ENCODE data around the gene ADAR.
A peak's percentile ranks its signal among the peaks of the same experiment; 100 is the strongest.

Gene ADAR

DNA sequence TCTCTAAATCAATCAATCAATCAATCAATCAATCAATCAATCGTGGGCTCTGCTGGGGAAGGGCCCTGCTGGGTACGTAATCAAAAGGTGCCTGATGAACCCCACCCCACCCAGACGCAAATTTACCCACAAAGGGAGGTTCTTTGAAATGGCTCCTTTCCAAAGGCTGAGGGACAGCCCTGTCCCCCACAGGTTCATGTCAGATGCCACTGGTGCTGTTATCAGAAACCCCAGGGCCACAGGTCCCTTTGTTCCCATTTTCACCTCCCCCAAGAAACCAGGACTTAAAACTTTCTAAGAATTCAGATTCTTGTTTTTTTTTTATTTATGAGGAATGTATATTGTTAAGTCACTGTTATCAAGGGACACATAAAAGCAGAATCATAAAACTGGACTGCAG is 26.2 kb downstream of the ADAR start:
- DNase-seq = no peak

DNA sequence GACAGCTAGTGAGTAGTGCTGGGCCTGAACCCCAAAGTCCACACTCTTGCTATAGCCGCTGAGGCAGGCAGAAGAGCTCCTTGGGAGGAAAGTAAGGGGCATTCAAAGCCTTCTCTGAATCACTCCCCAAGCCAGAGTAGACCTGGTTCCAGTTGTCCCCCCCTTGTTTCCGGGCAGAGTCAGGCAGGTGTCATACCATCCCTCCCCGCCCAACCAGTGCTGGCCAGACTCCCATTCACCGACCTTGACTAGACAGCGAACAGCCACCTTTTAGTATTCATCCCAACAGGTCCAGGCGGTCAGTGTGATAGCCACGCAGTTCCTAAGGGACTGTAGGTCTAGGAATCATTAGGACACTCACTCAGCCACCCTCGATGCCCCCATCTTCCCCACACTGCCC is 28.6 kb downstream of the ADAR start:
- DNase-seq = no peak

DNA sequence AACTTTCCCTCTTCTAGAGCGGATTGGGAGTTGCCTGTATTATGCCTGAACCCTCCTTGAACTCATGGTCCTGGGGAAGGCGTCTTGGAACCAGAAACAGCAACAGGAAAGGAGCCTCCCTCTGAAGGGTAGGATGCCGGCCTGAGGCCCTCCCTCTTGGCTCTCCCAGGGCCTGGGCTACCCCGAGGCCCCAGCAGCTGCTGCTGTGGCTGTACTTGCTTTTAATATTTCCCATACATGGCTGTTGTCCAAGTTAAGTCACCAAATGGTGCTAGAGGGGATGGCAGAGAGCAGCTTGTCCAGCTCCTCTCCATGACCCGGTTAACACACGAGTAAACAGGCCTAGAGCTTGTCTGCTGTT is 29.9 kb downstream of the ADAR start:
- no peak for DNase-seq

DNA sequence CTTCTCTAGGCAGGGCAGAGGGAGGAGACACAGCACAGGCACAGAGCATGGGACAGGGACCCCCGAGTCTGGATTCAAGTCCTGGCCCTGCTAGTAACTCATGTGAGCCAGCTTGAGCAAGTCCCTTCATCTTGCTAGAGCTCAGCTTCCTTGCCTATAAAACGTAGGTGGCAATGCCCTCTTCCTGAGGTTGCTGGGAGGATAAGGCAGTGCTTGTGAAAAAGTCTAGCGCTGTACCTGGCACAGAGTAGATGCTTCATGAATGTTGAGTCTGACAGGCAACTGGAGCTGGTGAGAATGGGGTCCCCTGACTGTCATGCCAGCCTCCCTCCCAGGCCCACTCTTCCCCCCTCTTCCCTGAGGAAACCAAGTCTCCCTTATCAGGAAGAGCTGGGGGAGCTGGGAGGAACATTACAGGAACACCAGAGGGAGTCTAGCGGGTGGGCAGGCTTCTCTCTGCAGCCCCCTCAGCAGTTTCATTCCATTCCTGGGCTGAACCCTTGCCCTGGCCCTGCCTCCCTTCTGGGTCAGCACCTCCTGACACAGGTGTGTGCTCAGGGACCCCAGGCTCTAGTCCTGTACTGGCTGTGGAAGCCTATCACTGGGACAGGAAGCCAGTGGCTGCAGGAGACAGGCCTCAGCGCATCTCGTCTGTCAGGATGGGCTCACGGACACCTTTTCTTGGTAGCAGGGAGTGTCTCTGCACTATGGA is 30.5 kb downstream of the ADAR start:
- DNase-seq = no peak

DNA sequence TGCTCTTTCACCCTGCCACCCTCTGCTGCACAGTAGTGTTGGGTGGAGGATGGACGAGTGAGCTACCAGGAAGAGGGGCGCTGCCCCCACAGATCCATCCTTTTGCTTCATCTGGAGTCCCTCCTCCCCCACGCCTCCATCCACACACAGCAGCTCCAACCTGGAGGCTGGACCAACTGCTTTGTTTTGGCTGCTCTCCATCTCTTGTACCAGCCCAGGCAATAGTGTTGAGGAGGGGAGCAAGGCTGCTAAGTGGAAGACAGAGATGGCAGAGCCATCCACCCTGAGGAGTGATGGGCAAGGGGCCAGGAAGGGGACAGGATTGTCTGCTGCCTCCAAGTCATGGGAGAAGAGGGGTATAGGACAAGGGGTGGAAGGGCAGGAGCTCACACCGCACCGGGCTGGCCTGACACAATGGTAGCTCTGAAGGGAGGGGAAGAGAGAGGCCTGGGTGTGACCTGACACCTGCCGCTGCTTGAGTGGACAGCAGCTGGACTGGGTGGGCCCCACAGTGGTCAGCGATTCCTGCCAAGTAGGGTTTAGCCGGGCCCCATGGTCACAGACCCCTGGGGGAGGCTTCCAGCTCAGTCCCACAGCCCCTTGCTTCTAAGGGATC is 31.9 kb downstream of the ADAR start:
- no peak for DNase-seq

DNA sequence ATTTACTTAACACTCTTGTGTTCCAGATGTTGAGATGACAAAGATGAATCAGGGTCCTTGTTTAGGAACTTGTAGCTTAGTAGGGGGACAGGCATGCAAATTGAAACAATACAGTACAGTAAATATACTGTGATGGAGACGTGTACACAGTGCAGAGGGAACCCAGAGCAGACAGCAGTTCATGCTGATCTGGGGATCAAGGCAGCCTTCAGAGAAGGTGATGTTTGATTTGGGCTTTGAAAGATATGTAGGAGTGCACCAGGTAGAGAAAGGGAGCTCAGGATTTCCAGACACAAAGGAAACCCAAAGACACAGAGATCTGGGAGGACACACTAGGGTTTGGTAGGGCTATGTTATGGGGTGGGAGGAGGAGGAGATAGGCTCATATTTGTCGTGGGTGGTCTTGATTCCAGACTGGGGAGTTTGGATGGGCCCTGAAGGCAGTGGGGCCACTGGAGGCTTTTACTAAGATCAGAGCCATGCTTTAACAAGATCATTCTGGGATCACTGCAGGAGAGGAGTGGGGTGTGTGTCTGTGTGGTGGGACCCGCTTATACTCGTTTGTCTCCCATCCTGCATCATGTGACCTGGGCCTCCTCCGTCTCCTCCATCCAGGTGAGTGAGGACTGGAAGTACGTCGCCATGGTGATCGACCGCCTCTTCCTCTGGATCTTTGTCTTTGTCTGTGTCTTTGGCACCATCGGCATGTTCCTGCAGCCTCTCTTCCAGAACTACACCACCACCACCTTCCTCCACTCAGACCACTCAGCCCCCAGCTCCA is 32.6 kb downstream of the ADAR start:
- DNase-seq = no peak

DNA sequence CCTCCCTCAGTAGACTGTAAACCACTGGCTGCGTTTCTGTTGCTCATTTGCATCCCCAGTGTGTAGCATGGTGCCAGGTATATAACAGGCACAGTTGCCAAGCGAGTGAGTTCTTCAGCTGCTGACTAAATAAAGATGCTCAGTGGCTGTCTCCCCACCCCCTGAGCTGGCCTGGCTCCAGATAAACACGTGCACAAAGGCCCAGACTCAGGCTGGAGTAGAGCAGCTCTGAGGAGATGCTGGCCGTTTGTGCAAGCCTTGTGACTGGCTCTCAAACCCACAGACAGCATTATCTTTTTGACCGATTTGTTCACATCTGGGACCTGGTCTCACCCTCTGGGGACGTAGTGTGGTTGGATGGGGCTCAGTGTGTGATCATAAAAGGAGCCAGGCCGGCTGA is 33.3 kb downstream of the ADAR start:
- no peak for DNase-seq

DNA sequence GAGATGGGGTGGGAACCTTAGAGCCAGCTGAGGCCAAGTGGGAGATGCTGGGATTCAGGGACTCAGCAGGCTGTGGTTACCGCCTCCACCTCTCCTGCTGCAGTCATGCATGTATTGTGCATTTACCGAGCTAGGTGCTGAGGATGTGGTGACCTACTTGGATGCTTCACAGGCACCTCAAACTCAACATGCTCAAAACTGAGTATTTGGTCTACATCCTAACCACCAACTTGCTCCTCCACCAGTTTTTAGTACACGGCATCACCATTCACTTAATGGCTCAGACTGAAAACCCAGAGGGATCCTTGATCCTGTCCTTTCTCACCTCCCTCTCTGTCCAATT is 34.8 kb downstream of the ADAR start:
- DNase-seq = no peak

DNA sequence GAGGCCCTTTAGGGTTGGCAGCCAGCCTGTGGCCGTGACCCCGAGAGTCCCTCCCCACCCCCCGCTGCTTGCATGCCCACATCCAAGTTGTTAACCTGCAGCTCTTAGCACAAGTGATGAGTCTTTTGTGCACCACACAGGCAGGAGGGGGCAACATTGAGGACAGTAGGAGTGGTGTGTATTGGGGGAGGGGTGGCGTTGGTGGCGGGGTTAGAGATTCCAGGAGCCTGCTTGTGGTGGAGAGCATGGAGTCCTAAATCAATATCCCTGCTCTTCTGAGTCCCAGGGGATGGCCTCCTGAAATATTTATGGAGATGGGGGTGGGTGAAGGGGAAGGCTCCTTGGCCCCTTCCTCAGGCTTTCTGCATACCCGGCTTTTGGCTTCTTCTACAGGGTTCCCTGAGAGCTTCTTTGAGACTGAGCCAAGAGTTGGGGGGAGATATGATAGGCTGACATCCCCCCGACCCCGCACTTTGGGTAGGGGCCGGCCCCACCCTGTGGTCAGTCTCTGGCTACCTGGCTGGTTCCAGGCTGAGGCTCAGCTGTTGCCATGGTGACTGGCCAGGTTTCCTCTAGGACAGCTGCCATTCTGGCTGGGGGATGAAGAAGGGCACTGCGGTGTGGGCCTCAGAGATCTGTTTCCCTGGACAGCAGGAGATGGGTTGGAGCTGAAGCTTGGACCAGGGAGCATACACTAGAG is 35.4 kb downstream of the ADAR start:
- no peak for DNase-seq

DNA sequence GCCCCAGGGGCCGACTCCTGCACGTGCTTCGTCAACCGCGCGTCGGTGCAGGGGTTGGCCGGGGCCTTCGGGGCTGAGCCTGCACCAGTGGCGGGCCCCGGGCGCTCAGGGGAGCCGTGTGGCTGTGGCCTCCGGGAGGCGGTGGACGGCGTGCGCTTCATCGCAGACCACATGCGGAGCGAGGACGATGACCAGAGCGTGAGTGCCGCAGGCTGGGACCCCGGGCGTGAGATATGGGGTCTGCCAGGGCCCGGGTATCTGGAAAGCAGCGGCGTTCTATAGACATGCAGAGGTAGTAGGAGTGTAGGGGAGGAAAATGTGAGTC is 36.1 kb downstream of the ADAR start:
- no peak for DNase-seq

DNA sequence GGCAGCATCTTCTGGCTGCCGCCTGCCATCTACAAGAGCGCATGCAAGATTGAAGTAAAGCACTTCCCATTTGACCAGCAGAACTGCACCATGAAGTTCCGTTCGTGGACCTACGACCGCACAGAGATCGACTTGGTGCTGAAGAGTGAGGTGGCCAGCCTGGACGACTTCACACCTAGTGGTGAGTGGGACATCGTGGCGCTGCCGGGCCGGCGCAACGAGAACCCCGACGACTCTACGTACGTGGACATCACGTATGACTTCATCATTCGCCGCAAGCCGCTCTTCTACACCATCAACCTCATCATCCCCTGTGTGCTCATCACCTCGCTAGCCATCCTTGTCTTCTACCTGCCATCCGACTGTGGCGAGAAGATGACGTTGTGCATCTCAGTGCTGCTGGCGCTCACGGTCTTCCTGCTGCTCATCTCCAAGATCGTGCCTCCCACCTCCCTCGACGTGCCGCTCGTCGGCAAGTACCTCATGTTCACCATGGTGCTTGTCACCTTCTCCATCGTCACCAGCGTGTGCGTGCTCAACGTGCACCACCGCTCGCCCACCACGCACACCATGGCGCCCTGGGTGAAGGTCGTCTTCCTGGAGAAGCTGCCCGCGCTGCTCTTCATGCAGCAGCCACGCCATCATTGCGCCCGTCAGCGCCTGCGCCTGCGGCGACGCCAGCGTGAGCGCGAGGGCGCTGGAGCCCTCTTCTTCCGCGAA is 36.6 kb downstream of the ADAR start:
- no peak for DNase-seq

DNA sequence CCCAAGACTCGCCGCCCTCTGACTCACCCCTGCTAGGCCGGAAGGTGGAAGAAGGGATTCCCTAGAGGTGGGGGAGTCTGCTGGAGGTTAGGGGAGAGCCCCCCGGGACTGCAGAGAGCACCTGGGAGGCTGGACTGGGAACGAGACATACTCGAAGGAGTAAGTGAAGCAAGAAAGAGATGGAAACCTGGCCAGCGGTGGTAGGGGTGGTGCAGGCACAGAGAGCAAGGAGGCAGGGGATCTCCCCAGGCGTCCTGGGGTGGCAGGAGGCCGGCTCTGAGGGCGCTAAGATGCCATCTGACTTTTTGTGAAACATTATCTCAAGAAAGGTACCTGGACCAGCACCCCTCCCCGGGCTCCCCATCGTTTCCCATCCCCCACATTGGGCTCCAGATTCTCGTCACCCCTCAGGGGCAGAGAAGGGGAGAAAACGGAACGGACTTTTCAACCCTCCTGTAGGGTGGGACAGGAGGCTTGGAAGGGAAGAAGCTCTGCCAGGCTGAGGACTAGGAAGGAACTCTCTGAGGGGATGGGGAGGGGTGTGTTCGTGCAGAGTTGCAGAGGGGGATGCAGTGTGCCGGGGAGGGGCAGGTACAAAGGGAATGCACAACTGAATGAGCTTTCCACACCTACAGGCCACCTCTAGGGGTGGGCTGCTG is 39.7 kb downstream of the ADAR start:
- no peak for DNase-seq

DNA sequence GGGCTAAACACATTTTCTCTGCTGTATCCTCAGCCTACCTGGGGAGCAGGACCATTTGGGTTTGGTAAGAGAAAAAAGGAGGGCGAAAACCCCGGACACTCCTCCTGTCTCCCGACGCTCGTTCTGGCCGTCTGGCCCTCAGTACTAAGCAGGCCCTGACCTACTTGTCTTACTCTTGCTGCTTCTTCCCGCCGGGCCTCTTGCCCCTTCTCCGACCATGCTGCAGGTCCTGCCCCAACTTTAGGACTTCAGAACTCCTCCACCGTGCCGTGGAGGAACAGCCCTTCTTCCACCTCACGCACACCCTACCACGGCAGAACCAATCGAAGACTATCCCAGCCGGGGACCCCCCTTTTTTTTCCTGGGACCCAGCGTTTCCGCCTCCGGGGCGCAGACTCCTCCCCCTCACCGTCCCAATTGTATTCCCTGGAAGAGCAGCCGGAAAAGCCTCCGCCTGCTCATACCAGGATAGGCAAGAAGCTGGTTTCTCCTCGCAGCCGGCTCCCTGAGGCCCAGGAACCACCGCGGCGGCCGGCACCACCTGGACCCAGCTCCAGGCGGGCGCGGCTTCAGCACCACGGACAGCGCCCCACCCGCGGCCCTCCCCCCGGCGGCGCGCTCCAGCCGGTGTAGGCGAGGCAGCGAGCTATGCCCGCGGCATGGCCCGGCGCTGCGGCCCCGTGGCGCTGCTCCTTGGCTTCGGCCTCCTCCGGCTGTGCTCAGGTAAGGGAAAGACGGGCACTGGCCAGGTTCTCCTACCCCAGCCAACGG is 40.4 kb downstream of the ADAR start, which contains the start of gene CHRNB2:
Gene CHRNB2, plus strand, starts transcription at position 393 of the 771 bp plus-strand sequence. Its CDS starts 267 bp downstream, at position 660.
- peak; percentile 47 for DNase-seq

DNA sequence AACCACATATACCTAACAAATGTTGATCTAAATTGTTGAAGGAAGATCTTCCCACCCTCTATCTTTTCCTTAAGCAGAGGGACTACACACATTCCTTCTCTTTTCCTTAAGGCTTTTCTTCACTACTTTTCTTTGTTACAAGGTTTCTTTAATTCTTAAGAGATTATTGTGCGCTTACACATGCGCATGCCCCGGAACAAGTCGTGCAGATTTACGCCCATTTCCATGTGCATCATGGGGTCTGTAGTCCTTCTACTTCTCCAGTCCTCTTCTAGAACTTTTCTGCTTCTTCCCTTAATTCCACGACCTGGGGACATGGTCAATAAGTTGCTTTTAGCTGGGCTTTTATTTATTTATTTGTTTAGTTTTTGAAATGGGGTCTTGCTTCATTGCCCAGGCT is 42.1 kb downstream of the ADAR start:
- no peak for DNase-seq

DNA sequence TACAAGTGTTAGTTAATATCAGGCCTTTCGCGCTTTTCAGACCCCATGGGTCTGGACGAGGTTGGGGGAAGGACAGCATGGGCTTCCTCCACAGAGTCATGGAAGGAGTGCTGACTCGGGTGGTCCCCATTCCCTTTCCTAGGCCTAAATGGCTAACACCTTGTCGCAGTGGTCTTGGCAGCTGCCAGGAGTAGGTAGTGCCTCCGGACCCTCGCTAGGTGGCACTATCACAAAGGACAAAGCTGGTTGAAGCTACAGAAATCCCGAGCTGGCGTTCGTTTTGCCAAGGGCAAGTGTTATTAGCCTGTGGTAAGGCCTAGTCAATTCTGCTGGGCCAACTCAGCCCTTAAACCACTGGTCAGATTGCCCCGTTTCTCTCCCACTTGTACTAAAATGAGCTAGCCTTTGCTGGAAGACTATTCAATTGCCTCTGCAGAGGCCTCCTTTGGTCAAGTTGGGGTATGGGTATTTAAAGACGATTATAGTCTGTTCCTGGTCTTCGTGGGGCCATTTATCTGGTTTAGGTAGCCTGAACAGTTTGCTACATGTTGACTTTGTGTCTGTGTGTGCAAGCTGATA is 48.4 kb downstream of the ADAR start:
- peak; percentile 82 for DNase-seq

DNA sequence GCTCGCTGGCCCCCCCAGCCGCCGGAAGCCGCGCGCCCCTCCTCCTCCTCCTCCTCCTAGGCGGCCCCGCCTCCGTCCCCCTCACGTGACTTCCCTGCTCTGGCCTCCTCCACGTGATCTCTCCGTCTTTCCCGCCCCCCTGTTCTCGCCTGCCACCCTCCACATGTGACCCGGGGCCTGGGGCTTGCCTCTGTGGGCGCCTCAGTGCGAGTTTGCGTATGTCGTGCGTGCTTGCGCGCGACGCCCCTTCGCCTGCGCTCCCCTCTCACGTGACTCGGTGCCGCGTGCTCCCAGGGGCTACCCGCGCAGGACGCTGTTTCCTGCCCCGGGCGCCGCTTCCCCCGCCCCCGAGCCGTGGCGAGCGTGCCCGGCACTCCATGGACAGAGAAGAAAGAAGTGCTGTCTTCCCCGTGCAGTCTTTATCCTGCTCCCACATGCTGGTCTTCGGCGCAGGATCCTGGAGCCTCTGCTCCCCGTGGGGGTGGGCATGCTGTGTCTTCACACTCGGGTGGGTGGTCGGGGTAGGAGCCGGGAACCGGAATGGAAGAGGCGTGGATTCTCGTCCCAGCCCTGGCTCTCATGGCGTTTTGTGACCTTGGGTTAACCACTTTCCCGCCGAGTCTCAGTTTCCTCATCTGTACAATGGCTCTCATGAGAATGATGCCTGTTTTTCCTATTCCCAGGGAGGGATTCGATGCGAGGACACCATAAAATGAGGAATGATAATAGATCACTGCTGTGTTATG is 49.1 kb downstream of the ADAR start:
- DNase-seq = peak; percentile 100

DNA sequence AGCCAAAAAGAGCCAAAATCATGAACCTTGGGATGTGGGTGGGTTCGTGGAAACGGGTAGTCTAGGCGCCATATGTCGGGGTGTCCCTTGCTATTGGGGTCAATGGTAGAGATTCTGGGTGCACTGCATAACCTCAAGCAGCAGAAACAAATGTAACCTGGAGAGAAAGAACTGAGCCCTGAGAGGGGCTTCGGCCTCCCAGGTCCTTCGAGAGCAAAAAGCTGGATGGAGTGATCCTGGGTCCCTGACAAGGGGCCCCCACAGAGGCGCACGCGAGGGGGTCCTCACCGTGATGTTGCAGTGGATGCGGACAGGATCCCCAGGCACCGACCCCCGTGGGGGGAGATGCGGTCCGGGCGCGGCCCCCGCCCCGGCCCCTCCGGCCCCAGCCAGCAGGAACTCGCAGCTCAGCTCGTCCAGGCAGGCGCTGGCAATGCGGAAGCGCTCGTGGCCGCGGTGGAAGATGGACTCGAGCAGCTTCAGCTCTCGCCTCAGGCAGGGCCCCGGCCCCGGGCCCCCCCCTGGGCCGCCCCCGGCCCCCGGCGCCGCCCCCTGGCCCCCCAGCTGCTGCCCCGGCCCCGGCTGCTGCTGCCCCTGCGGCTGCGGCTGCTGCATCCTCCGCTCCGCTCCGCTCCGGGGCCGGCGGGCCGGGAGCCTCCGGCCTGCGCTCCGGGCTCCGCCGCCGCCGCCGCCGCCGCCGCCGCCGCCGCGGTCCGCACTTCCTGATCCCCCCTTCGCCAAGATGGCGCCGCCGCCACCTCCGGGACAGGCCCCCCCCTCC is 49.9 kb downstream of the ADAR start, which contains the start of gene UBE2Q1:
Gene UBE2Q1, minus strand, starts transcription at position 724 of the 781 bp plus-strand sequence. Its CDS starts 109 bp downstream, at position 615.
- DNase-seq = no peak

DNA sequence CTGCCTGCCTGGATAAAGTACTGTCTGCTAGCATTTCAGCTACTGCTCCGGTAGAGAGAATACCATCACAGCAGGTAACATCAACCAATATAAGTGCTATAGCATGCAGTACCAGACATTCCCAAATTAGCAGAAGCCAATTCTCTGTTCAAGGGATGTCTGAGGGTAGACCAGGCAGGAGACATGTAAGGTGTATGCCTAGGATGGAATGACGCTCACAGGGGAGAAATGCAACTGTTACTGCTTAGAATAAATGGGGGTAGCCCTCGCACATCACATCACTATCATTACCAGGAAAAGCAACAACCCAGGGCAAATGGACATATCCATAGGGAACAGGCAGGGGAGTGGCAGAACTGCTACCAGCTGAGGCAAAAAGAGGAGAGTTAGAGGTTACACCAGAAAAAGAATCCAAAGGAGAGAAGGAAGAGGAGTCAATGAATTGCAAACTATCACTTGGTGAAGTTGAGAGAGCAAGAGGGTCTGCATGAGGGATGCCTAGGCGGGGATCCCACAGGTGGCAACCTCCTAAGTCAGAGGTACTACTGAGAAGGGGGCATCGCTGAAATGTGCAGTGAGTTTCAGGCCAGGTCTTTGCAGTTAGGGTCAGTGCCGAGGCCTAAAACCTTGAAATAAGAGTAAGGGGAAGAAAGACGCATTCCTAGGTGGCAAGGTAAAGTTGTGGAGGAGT is 50.6 kb downstream of the ADAR start:
- no peak for DNase-seq

DNA sequence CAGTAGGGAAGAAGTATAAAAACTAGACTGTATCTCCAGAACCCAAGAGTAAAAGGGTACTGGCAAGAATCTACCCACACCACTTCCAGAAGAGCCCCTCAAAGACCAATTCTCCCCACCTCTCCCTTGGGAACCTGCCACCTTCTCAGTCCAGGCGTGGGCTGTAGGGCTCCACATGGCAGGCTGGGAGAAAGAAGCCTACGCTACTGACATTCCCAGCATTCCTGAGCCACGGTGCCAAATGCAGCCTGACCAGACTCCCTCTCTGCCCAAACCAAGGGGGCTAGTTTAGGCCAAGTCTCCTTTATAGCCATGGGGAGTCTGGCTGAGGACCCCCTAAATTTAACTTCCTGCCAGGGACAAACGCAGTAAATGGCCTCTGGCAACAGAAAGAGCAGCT is 51.6 kb downstream of the ADAR start:
- DNase-seq = no peak

All from CD4-positive, alpha-beta T cell treated with Interleukin-4 for 4 hours (primary cell).